NB4 (cell line): ENCODE data around the gene GGACT.

Experiments
- POLR2A ChIP-seq: IDR thresholded peaks from 2 replicates; pipeline ENCODE4 v1.6.1; 2011; ENCODE audit warnings: mild to moderate bottlenecking; ENCODE audit not compliant: insufficient read length; ENCODE audit errors: extremely low read depth
- TF ChIP-seq, protein P1 (sequence below): IDR thresholded peaks from one replicate; pipeline ENCODE4 v1.5.1; 2012; ENCODE audit warnings: low read depth, low read length
- TF ChIP-seq, protein P2 (sequence below): IDR thresholded peaks from 2 replicates; pipeline ENCODE4 v1.6.1; 2011; ENCODE audit warnings: low read depth, low read length

DNA sequence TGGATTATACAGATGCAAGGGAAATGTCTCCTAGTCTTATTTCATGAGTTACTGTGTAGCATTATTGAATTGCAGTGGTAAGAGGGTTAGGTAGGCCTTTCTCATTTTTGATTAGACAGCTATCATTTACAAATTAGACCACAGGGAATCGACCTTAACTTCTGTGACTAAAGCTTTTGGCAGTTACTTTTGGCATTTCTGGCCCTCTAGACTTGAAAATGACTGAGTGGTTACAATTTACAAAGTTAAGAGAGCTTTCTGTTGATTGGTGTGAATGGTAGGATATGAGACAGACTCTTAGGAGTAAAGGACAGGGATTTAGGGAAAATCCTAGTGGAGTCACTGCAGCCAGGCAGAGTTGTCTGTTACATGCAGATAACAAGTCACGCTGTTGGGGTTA lies 86.1 kb downstream of the GGACT start:
- TF ChIP-seq, protein P1, sequence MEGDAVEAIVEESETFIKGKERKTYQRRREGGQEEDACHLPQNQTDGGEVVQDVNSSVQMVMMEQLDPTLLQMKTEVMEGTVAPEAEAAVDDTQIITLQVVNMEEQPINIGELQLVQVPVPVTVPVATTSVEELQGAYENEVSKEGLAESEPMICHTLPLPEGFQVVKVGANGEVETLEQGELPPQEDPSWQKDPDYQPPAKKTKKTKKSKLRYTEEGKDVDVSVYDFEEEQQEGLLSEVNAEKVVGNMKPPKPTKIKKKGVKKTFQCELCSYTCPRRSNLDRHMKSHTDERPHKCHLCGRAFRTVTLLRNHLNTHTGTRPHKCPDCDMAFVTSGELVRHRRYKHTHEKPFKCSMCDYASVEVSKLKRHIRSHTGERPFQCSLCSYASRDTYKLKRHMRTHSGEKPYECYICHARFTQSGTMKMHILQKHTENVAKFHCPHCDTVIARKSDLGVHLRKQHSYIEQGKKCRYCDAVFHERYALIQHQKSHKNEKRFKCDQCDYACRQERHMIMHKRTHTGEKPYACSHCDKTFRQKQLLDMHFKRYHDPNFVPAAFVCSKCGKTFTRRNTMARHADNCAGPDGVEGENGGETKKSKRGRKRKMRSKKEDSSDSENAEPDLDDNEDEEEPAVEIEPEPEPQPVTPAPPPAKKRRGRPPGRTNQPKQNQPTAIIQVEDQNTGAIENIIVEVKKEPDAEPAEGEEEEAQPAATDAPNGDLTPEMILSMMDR, result no peak
- TF ChIP-seq POLR2A, result no peak
- TF ChIP-seq, protein P2, sequence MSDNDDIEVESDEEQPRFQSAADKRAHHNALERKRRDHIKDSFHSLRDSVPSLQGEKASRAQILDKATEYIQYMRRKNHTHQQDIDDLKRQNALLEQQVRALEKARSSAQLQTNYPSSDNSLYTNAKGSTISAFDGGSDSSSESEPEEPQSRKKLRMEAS, result no peak
